Mesendoderm (in vitro differentiated cells): ENCODE results near the gene ENHO.

ENCODE experiments used
- DNase-seq: peaks from one replicate; pipeline ENCODE4 v3.0.0; 2013
- H2AK5ac ChIP-seq: 2 replicates; pipeline ENCODE4 v1.6.1; 2013; ENCODE audit warnings: low read length, inconsistent platforms
- H2BK120ac ChIP-seq: 2 replicates; pipeline ENCODE4 v1.6.1; 2013; ENCODE audit warnings: low read depth, mild to moderate bottlenecking, low read length, moderate library complexity, mixed read lengths
- H2BK15ac ChIP-seq: replicated peaks from 2 replicates; pipeline ENCODE4 v1.6.1; 2013; ENCODE audit warnings: low read depth, mild to moderate bottlenecking, moderate library complexity
- H2BK5ac ChIP-seq: 2 replicates; pipeline ENCODE4 v1.6.1; 2013; ENCODE audit warnings: low read length, inconsistent platforms
- H3K18ac ChIP-seq: 2 replicates; pipeline ENCODE4 v1.6.1; 2013; ENCODE audit warnings: mild to moderate bottlenecking, low read length, mixed read lengths
- H3K23ac ChIP-seq: one replicate; pipeline ENCODE4 v1.6.1; 2013; ENCODE audit warnings: low read length
- H3K27ac ChIP-seq: 2 replicates; pipeline ENCODE4 v1.5.1; 2013; ENCODE audit warnings: low read depth, mild to moderate bottlenecking, inconsistent platforms, low read length, moderate library complexity
- H3K27me3 ChIP-seq: 2 replicates; pipeline ENCODE4 v1.6.1; 2013; ENCODE audit warnings: low read length, control low read depth, mild to moderate bottlenecking, inconsistent platforms; ENCODE audit not compliant: insufficient read depth, poor library complexity
- H3K36me3 ChIP-seq: 2 replicates; pipeline ENCODE4 v1.6.1; 2013; ENCODE audit warnings: low read length, inconsistent platforms; ENCODE audit not compliant: control insufficient read depth, insufficient read depth
- H3K4ac ChIP-seq: one replicate; pipeline ENCODE4 v1.6.1; 2013; ENCODE audit warnings: low read depth, mild to moderate bottlenecking, low read length, moderate library complexity
- H3K4me1 ChIP-seq: 2 replicates; pipeline ENCODE4 v1.6.1; 2013; ENCODE audit warnings: low read depth, low read length, inconsistent platforms; ENCODE audit not compliant: control insufficient read depth
- H3K4me2 ChIP-seq: 2 replicates; pipeline ENCODE4 v1.6.1; 2013; ENCODE audit warnings: low read length
- H3K4me3 ChIP-seq: 2 replicates; pipeline ENCODE4 v1.5.1; 2013; ENCODE audit warnings: mild to moderate bottlenecking, low read length
- H3K56ac ChIP-seq: one replicate; pipeline ENCODE4 v1.6.1; 2013; ENCODE audit warnings: low read length
- H3K79me1 ChIP-seq: 2 replicates; pipeline ENCODE4 v1.6.1; 2013; ENCODE audit warnings: low read length, inconsistent platforms
- H3K79me2 ChIP-seq: 2 replicates; pipeline ENCODE4 v1.6.1; 2013; ENCODE audit warnings: mild to moderate bottlenecking, low read length; ENCODE audit not compliant: control insufficient read depth, insufficient read depth
- H3K9ac ChIP-seq: 2 replicates; pipeline ENCODE4 v1.6.1; 2013; ENCODE audit warnings: low read length, inconsistent platforms
- H4K5ac ChIP-seq: one replicate; pipeline ENCODE4 v1.6.1; 2013; ENCODE audit warnings: low read length
- H4K8ac ChIP-seq: one replicate; pipeline ENCODE4 v1.6.1; 2013; ENCODE audit warnings: low read depth, mild to moderate bottlenecking, control low read depth, low read length, moderate library complexity
- WGBS: extraction: QIAGEN DNeasy Blood & Tissue Kit; methylation state at CpG from one replicate; pipeline ENCODE4 v1.1.7; 2013; ENCODE audit warnings: low lambda C conversion rate, missing lambda C conversion rate; ENCODE audit not compliant: insufficient coverage; ENCODE audit errors: extremely low coverage; 5-methylcytosine and 5-hydroxymethylcytosine counted together

The ENHO gene

GRCh38 chr9:34558364-34558763 is 35.6 kb upstream of the ENHO start:
- Histone ChIP-seq H3K4me1 (peaks cover 8% of the 10 kb centered on the region), H2BK5ac (no peak overlapping the region), H4K8ac (no peak overlapping the region), H2BK15ac (no peak overlapping the region), H3K4me2 (no peak overlapping the region), H3K56ac (no peak overlapping the region), H3K36me3 (no peaks in the 10 kb centered on the region), H3K79me1 (no peaks in the 10 kb centered on the region), H3K79me2 (no peaks in the 10 kb centered on the region), H3K27me3 (no peaks in the 10 kb centered on the region), H3K4me3 (no peak overlapping the region), H3K23ac (no peak overlapping the region), H3K4ac (no peak overlapping the region), H3K27ac (no peak overlapping the region), H3K9ac (no peak overlapping the region), H3K18ac (no peak overlapping the region), H4K5ac (no peak overlapping the region), H2AK5ac (no peak overlapping the region), H2BK120ac (no peak overlapping the region)
- no peak for DNase-seq
- no CpG with 5 or more reads among the region's 9 CpGs for WGBS

- Histone ChIP-seq H3K36me3 (no peaks in the 10 kb centered on the region), H3K23ac (no peak overlapping the region), H4K8ac (no peak overlapping the region), H3K9ac (no peak overlapping the region), H3K4me3 (no peak overlapping the region), H3K79me2 (no peaks in the 10 kb centered on the region), H2AK5ac (no peak overlapping the region), H3K18ac (no peak overlapping the region), H4K5ac (no peak overlapping the region), H3K4ac (no peak overlapping the region), H2BK120ac (no peak overlapping the region), H3K56ac (no peak overlapping the region), H2BK5ac (no peak overlapping the region), H3K79me1 (no peaks in the 10 kb centered on the region), H3K27ac (no peak overlapping the region), H2BK15ac (no peak overlapping the region), H3K4me2 (no peak overlapping the region), H3K4me1 (peaks cover 8% of the 10 kb centered on the region), H3K27me3 (no peaks in the 10 kb centered on the region)
- WGBS: no CpG with 5 or more reads among the region's 19 CpGs
- no peak for DNase-seq
Measured at GRCh38 chr9:34557426-34558321, 34.9 kb upstream of the ENHO start.

DNA sequence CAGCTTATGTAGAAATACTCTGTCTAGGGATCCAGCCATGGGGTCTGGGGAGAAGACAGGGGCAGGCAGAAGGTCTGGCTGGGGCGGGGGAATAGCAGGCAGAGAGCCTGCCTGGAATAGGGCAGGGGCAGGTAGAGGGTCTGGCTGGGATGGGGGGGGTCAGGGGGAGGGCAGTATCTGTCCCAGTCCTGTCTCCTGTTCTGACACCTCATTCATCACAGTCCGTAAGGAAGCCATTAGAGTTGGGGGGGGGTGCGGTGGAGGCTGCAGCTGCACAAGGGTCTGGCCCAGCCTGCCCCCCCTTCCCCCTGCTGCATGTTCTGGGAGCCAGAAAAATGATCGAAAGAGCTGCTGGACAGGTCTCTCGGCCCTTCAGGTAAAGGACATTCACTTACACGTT is 34.2 kb upstream of the ENHO start:
- WGBS: no CpG with 5 or more reads among the region's 6 CpGs
- no peak overlapping the region for H3K23ac ChIP-seq
- H3K79me1 ChIP-seq: no peaks in the 10 kb centered on the region
- peaks cover 8% of the 10 kb centered on the region for H3K4me1 ChIP-seq
- no peak overlapping the region for H3K27ac ChIP-seq
- H3K9ac ChIP-seq: no peak overlapping the region
- no peak overlapping the region for H2AK5ac ChIP-seq
- no peak overlapping the region for H2BK15ac ChIP-seq
- no peak overlapping the region for H2BK120ac ChIP-seq
- H3K4me3 ChIP-seq: no peak overlapping the region
- no peaks in the 10 kb centered on the region for H3K27me3 ChIP-seq
- H4K5ac ChIP-seq: no peak overlapping the region
- no peaks in the 10 kb centered on the region for H3K79me2 ChIP-seq
- no peak overlapping the region for H3K4ac ChIP-seq
- H3K36me3 ChIP-seq: no peaks in the 10 kb centered on the region
- H4K8ac ChIP-seq: no peak overlapping the region
- no peak overlapping the region for H3K4me2 ChIP-seq
- no peak overlapping the region for H2BK5ac ChIP-seq
- DNase-seq: no peak
- no peak overlapping the region for H3K56ac ChIP-seq
- H3K18ac ChIP-seq: no peak overlapping the region

- WGBS: no CpG with 5 or more reads among the region's 13 CpGs
- Histone ChIP-seq H3K79me2 (no peaks in the 10 kb centered on the region), H4K5ac (no peak overlapping the region), H3K4me3 (no peak overlapping the region), H3K23ac (no peak overlapping the region), H3K18ac (no peak overlapping the region), H3K4ac (no peak overlapping the region), H2AK5ac (no peak overlapping the region), H3K4me1 (peaks cover 8% of the 10 kb centered on the region), H2BK15ac (no peak overlapping the region), H2BK120ac (no peak overlapping the region), H3K4me2 (no peak overlapping the region), H3K9ac (no peak overlapping the region), H4K8ac (no peak overlapping the region), H3K27ac (no peak overlapping the region), H2BK5ac (no peak overlapping the region), H3K27me3 (no peaks in the 10 kb centered on the region), H3K79me1 (no peaks in the 10 kb centered on the region), H3K36me3 (no peaks in the 10 kb centered on the region), H3K56ac (no peak overlapping the region)
- DNase-seq: no peak
Measured at GRCh38 chr9:34555936-34556525, 33.2 kb upstream of the ENHO start.

DNA sequence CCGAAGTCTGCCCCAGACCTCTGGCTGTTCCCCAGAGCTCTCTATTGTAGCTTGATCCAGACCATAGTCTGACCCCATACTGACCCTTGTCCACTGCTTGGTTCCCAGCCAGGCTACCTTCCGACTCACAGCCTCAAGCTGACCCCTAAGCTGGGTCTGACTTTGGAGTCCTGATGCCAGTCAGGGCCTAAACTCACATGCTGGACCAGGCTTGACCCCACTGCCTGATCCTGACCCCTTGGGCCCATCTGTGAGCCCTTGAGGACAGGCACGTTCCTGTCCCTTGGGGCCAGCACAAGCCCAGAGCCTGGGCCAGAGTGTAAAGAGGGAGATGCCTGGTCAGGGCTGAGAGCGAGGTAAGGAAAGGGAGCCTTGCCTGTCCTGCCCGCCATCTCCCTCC is 32.7 kb upstream of the ENHO start:
- Histone ChIP-seq H3K4me2 (no peak overlapping the region), H3K27ac (no peak overlapping the region), H3K18ac (no peak overlapping the region), H2BK15ac (no peak overlapping the region), H3K4ac (no peak overlapping the region), H3K4me3 (no peak overlapping the region), H3K9ac (no peak overlapping the region), H2BK5ac (no peak overlapping the region), H2BK120ac (no peak overlapping the region), H4K5ac (no peak overlapping the region), H2AK5ac (no peak overlapping the region), H3K27me3 (no peaks in the 10 kb centered on the region), H3K79me2 (no peaks in the 10 kb centered on the region), H3K4me1 (peaks cover 8% of the 10 kb centered on the region), H3K79me1 (no peaks in the 10 kb centered on the region), H3K23ac (peak overlapping the region; percentile 45), H3K36me3 (no peaks in the 10 kb centered on the region), H3K56ac (no peak overlapping the region), H4K8ac (no peak overlapping the region)
- no peak for DNase-seq
- no CpG with 5 or more reads among the region's 5 CpGs for WGBS
